ENCODE measurements around the gene ADD2.

GRCh38 chr2:70688427-70688826 is 79.6 kb downstream of the ADD2 start:
- TF ChIP-seq CTCF (IDR thresholded peaks at IDR 0.05): no peak
- TF ChIP-seq ZFX (IDR thresholded peaks at IDR 0.05; ENCODE audit: borderline replicate concordance): no peak
